Astrocyte (in vitro differentiated cells and primary cell): ENCODE measurements around the gene DHRS12.

Source experiments
- CTCF ChIP-seq: IDR thresholded peaks from 2 replicates; pipeline ENCODE4 v1.5.1; 2011; ENCODE audit warnings: low read depth, mild to moderate bottlenecking, inconsistent platforms, low read length, moderate library complexity; ENCODE audit not compliant: insufficient read depth
- EZH2 ChIP-seq: IDR thresholded peaks from 2 replicates; pipeline ENCODE4 v1.6.1; 2012; ENCODE audit warnings: mild to moderate bottlenecking, low read length, inconsistent platforms; ENCODE audit not compliant: insufficient read depth

- TF ChIP-seq CTCF (no peak), EZH2 (no peak)
These were observed 65.6 kb downstream of the DHRS12 start for GRCh38 chr13:51738226-51738905.
